AG04450 (cell line): Measurements from ENCODE around the gene IGFL2. TPM values are rescaled to one million over a fixed set of nuclear protein-coding genes. Genes with fewer than 3 reads are reported as not detected.
"Not testable (repeated sequence)": the region's sequence is repeated elsewhere in the genome, so short reads cannot be mapped to it uniquely, and the experiment has no call there.

ENCODE experiments used
- CTCF ChIA-PET: fragments of 300-600, 350-600 bp; formaldehyde crosslinking; extraction: SDS; loops from one replicate; lab custom pipeline; 2022; ENCODE audit warnings: antibody characterized with exemption, inconsistent platforms; lab: Charles Lee
- POLR2A ChIA-PET: fragments of 350-600 bp; formaldehyde crosslinking; extraction: SDS; loops from one replicate; lab custom pipeline; 2021; ENCODE audit warnings: antibody characterized with exemption, inconsistent platforms; lab: Yijun Ruan, JAX
- DNase-seq: peaks from one replicate; pipeline ENCODE4 v3.0.0-alpha.2; 2011; ENCODE audit warnings: low read depth, low spot score
- H3K27ac ChIP-seq: one replicate; pipeline ENCODE4 v1.5.1; 2012; ENCODE audit warnings: low read depth, low read length, control low read depth
- H3K27me3 ChIP-seq: one replicate; pipeline ENCODE4 v1.6.0; 2012; ENCODE audit warnings: low read length; ENCODE audit not compliant: control insufficient read depth, insufficient read depth
- H3K4me3 ChIP-seq: 2 replicates; pipeline ENCODE4 v1.5.1; 2011; ENCODE audit warnings: mild to moderate bottlenecking, low read depth, low read length, control low read depth
- H3K9me3 ChIP-seq: 2 replicates; pipeline ENCODE4 v1.5.1; 2012; ENCODE audit warnings: low read length; ENCODE audit not compliant: control insufficient read depth, insufficient read depth
- polyA plus RNA-seq: library from polyadenylated mRNA; depleted of rRNA; stranded (reverse); fragments of >200 nt; gene quantifications from 2 replicates; pipeline ENCODE4 v1.2.3, GENCODE V29; 2011
- TF ChIP-seq, protein P1 (sequence below): IDR thresholded peaks from 2 replicates; pipeline ENCODE4 v1.5.1; 2011; ENCODE audit warnings: low read depth, low read length, control low read depth, inconsistent platforms

Gene IGFL2
- polyA plus RNA-seq, 1 experiment: not detected

DNA sequence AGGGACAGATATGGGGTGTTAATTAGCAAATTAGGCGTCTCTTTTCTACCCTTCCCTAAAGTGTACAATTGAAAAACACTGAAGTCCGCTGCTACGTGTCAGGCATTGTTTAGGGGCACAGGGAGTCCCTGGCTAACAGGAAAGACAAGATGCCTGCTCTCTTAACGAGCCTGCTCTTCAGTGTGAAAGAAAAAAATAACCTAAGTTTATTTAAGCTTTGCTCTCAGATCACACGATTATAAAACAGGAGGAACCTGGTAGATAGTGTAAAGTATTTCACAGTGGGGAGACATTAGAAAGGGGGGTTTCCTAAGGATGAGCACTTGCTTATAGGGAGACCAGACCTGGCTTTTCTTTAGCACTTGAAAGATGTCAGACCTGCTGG is 38.7 kb downstream of the IGFL2 start:
- CTCF ChIA-PET: no interaction called here
- TF ChIP-seq, protein P1, sequence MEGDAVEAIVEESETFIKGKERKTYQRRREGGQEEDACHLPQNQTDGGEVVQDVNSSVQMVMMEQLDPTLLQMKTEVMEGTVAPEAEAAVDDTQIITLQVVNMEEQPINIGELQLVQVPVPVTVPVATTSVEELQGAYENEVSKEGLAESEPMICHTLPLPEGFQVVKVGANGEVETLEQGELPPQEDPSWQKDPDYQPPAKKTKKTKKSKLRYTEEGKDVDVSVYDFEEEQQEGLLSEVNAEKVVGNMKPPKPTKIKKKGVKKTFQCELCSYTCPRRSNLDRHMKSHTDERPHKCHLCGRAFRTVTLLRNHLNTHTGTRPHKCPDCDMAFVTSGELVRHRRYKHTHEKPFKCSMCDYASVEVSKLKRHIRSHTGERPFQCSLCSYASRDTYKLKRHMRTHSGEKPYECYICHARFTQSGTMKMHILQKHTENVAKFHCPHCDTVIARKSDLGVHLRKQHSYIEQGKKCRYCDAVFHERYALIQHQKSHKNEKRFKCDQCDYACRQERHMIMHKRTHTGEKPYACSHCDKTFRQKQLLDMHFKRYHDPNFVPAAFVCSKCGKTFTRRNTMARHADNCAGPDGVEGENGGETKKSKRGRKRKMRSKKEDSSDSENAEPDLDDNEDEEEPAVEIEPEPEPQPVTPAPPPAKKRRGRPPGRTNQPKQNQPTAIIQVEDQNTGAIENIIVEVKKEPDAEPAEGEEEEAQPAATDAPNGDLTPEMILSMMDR: no peak
- H3K4me3 ChIP-seq: no peak overlapping the region
- no peak for DNase-seq
- POLR2A ChIA-PET: no interaction called here
- H3K27ac ChIP-seq: no peak overlapping the region
- H3K9me3 ChIP-seq: no peaks in the 10 kb centered on the region; the same call in 1 of the 2 replicates
- peaks cover 51% of the 10 kb centered on the region for H3K27me3 ChIP-seq

- TF ChIP-seq, protein P1: no peak
- Histone ChIP-seq H3K9me3 (no peaks in the 10 kb centered on the region), H3K27ac (no peak overlapping the region), H3K4me3 (no peak overlapping the region), H3K27me3 (peaks cover 57% of the 10 kb centered on the region)
- DNase-seq: no peak
- CTCF ChIA-PET: interaction anchor here (0.6 to 2.3 kb wide), 3 partner anchors 73 to 164 kb away, joined by 3 to 16 read pairs (median 4); no protein-coding TSS in a partner anchor
- POLR2A ChIA-PET: no interaction called here
Measured at GRCh38 chr19:46189971-46190888, 42.2 kb downstream of the IGFL2 start.

DNA sequence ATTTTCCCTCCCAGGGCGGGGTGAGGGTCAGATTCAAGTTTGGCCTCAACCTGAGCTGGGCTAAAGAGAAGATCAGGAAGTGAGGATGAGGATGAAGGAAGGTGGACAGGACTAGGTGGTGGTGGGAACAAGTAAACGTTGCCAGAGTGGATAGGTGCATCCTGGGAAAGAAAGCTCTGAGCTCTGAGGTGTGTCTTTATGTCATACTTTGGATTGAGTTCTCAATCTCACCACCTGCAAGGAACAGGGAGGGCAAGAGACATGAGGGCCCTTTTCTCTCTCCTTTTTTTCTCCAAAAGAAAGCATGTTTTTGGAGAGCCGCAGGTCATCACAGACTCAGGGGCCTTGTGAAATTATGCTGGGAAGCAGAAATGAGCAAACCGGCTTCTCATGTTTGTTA is 43.3 kb downstream of the IGFL2 start:
- Histone ChIP-seq H3K27me3 (peaks cover 51% of the 10 kb centered on the region), H3K27ac (no peak overlapping the region), H3K9me3 (no peaks in the 10 kb centered on the region), H3K4me3 (no peak overlapping the region)
- DNase-seq: no peak
- POLR2A ChIA-PET: no interaction called here
- TF ChIP-seq, protein P1: no peak
- CTCF ChIA-PET: interaction anchor here (0.7 to 1.3 kb wide), 4 partner anchors 109 to 163 kb away, joined by 3 to 5 read pairs (median 4); no protein-coding TSS in a partner anchor

DNA sequence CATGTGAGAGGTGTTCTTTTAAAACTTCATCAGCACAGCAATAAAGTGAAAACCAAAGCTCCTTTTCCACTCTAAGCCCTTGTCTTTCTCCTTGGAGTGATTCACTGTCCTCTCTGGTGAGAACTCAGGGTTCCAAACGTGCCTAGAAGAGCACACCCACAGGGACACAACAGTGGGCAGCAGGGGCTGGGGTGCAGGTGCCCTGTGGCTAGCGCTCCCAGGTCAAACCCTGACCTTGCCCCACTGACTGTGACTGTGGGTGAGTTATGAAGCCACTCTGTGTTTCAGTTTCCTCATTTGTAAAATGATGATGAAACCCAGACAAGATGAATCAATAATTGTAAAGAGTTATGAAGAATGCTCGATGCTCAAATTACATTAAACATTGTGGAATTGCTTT is 43.9 kb downstream of the IGFL2 start:
- H3K27me3 ChIP-seq: peaks cover 51% of the 10 kb centered on the region
- no peaks in the 10 kb centered on the region for H3K9me3 ChIP-seq
- POLR2A ChIA-PET: no interaction called here
- H3K27ac ChIP-seq: no peak overlapping the region
- no peak overlapping the region for H3K4me3 ChIP-seq
- DNase-seq: no peak
- TF ChIP-seq, protein P1: no peak
- CTCF ChIA-PET: interaction anchor here (0.7 to 1.3 kb wide), 4 partner anchors 109 to 163 kb away, joined by 3 to 5 read pairs (median 4); no protein-coding TSS in a partner anchor

DNA sequence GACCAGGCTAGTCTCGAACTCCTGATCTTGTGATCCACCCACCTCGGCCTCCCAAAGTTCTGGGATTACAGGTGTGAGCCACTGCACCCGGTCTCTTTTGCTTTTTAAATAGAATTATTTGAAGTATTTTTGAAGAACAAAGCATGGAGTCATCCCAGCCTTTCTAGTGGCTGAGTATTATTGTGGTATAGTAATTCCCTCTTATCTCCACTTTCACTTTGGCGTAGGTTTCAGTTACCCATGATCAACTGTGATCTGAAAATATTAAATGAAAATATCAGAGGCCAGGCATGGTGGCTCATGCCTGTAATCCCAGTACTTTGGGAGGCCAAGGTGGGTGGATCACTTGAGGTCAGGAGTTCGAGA is 44.6 kb downstream of the IGFL2 start:
- H3K27ac ChIP-seq, H3K4me3 ChIP-seq, H3K9me3 ChIP-seq, POLR2A ChIA-PET, DNase-seq, CTCF ChIA-PET: not testable (repeated sequence)
- peaks cover 52% of the 10 kb centered on the region for H3K27me3 ChIP-seq
